Stimulated activated CD8-positive, alpha-beta memory T cell treated with anti-CD3 and anti-CD28 coated beads, Interleukin-4, amount 100 ng/mL, for 24 hours (primary cell): ENCODE measurements around the gene LGALS1.
A peak's percentile ranks its signal among the peaks of the same experiment; 100 is the strongest.
"Not testable (repeated sequence)": the region's sequence is repeated elsewhere in the genome, so short reads cannot be mapped to it uniquely, and the experiment has no call there.

Experiments
- DNase-seq: peaks from one replicate; pipeline ENCODE4 v3.0.0-alpha.2; 2020; ENCODE audit warnings: low read depth

The LGALS1 gene

GRCh38 chr22:37639070-37639760 lies 36.2 kb upstream of the LGALS1 start, which contains the start of gene SH3BP1:
Gene SH3BP1 (plus strand): TSS chr22:37639669. CDS start chr22:37639788, 119 bp downstream.
- peak; percentile 50 for DNase-seq

- no peak for DNase-seq
Measured at GRCh38 chr22:37639771-37640590, 35.5 kb upstream of the LGALS1 start.

GRCh38 chr22:37640591-37641560 lies 34.6 kb upstream of the LGALS1 start:
- DNase-seq, result no peak

GRCh38 chr22:37641561-37641949 lies 33.9 kb upstream of the LGALS1 start:
- no peak for DNase-seq

GRCh38 chr22:37643225-37643847 lies 32.1 kb upstream of the LGALS1 start:
- DNase-seq, result peak; percentile 82

- no peak for DNase-seq
Measured at GRCh38 chr22:37647317-37647716, 28.1 kb upstream of the LGALS1 start.

- DNase-seq, result no peak
Measured at GRCh38 chr22:37647928-37648327, 27.5 kb upstream of the LGALS1 start.

GRCh38 chr22:37650463-37651136 lies 24.8 kb upstream of the LGALS1 start:
- DNase-seq, result no peak

- DNase-seq, result no peak
Measured at GRCh38 chr22:37654563-37655251, 20.7 kb upstream of the LGALS1 start.

- no peak for DNase-seq
Measured at GRCh38 chr22:37655252-37655563, 20.2 kb upstream of the LGALS1 start.

- DNase-seq, result not testable (repeated sequence)
Measured at GRCh38 chr22:37656583-37656982, 18.9 kb upstream of the LGALS1 start.

- DNase-seq, result no peak
Measured at GRCh38 chr22:37657590-37658132, 17.8 kb upstream of the LGALS1 start.

- DNase-seq, result peak; percentile 98
Measured at GRCh38 chr22:37658133-37659065, 17.0 kb upstream of the LGALS1 start, which contains the start of gene PDXP. Gene PDXP (plus strand): TSS chr22:37658723. CDS start chr22:37658783, 60 bp downstream.

GRCh38 chr22:37659066-37659896 lies 16.2 kb upstream of the LGALS1 start:
- DNase-seq, result no peak

- DNase-seq, result no peak
Measured at GRCh38 chr22:37659897-37660708, 15.3 kb upstream of the LGALS1 start.

GRCh38 chr22:37660709-37661045 lies 14.8 kb upstream of the LGALS1 start:
- no peak for DNase-seq

GRCh38 chr22:37661160-37661924 lies 14.1 kb upstream of the LGALS1 start:
- DNase-seq, result no peak
